DOHH2 (cell line): ENCODE measurements around the gene EGFL8.

Source experiments
- CTCF ChIP-seq: fragments of 200-600 bp; sonication (generic); IDR thresholded peaks from one replicate; pipeline ENCODE4 v1.5.1; 2014; ENCODE audit warnings: antibody characterized with exemption, mild to moderate bottlenecking, low read depth, low read length; ENCODE audit not compliant: poor library complexity, severe bottlenecking
- EZH2phosphoT487 ChIP-seq: fragments of 200-600 bp; sonication (generic); IDR thresholded peaks from 2 replicates; pipeline ENCODE4 v1.6.1; 2017; ENCODE audit warnings: borderline replicate concordance, mild to moderate bottlenecking, antibody characterized with exemption, low read length, moderate library complexity, mixed read lengths

- TF ChIP-seq EZH2phosphoT487 (no peak), CTCF (no peak)
Measured at GRCh38 chr6:32198345-32198696, 33.9 kb downstream of the EGFL8 start.
